Measurements from ENCODE around the gene FBH1.
"Not testable (repeated sequence)": the region's sequence is repeated elsewhere in the genome, so short reads cannot be mapped to it uniquely, and the experiment has no call there.

DNA sequence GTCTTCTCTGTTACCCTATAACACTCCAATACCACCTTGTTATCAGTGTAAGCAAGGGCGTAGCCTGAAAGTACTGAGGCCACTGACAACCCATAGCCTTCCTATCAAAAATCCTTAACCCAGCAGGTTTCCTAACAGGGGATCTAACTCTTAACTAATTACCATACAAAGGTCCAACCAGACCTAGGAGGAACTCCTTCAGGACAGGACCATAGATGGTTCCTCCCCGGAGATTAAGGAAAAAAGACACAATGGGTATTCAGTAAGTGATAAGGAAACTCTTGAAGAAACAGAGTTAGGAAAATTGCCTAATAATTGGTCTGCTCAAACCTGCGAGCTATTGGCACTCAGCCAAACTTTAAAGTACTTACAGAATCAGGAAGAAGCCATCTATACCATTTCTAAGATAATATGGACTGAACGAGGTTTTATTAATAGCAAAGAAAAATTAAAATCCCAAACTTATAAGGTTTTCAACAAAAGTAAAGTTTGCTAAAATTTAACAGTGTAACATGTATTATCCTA lies 22.9 kb upstream of the FBH1 start:
- not testable (repeated sequence) for TF ChIP-seq MXI1 (IDR thresholded peaks at IDR 0.05; ENCODE audit: low read depth, low read length); JUN (IDR thresholded peaks at IDR 0.05; ENCODE audit: borderline replicate concordance, low read depth, low read length); JUN (CRISPR knock-in tag; IDR thresholded peaks at IDR 0.05; ENCODE audit: borderline replicate concordance); POLR3G (IDR thresholded peaks at IDR 0.05; ENCODE audit: extremely low read depth, insufficient read length, insufficient replicate concordance); EP300 (IDR thresholded peaks at IDR 0.05; ENCODE audit: low read length); JUND (IDR thresholded peaks at IDR 0.05; ENCODE audit: borderline replicate concordance, low read depth, low read length); JUND (tag; IDR thresholded peaks at IDR 0.05; ENCODE audit: borderline replicate concordance, low read depth, low read length); POLR2AphosphoS2 (IDR thresholded peaks at IDR 0.05; ENCODE audit: low read length); FOXM1 (IDR thresholded peaks at IDR 0.05; ENCODE audit: low read depth); FOXM1 (CRISPR knock-in tag; IDR thresholded peaks at IDR 0.05; ENCODE audit: low read depth)
- TF ChIP-seq, protein P1, sequence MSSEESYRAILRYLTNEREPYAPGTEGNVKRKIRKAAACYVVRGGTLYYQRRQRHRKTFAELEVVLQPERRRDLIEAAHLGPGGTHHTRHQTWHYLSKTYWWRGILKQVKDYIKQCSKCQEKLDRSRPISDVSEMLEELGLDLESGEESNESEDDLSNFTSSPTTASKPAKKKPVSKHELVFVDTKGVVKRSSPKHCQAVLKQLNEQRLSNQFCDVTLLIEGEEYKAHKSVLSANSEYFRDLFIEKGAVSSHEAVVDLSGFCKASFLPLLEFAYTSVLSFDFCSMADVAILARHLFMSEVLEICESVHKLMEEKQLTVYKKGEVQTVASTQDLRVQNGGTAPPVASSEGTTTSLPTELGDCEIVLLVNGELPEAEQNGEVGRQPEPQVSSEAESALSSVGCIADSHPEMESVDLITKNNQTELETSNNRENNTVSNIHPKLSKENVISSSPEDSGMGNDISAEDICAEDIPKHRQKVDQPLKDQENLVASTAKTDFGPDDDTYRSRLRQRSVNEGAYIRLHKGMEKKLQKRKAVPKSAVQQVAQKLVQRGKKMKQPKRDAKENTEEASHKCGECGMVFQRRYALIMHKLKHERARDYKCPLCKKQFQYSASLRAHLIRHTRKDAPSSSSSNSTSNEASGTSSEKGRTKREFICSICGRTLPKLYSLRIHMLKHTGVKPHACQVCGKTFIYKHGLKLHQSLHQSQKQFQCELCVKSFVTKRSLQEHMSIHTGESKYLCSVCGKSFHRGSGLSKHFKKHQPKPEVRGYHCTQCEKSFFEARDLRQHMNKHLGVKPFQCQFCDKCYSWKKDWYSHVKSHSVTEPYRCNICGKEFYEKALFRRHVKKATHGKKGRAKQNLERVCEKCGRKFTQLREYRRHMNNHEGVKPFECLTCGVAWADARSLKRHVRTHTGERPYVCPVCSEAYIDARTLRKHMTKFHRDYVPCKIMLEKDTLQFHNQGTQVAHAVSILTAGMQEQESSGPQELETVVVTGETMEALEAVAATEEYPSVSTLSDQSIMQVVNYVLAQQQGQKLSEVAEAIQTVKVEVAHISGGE (CRISPR knock-in tag; IDR thresholded peaks at IDR 0.05) = not testable (repeated sequence)
- TF ChIP-seq, protein P2, sequence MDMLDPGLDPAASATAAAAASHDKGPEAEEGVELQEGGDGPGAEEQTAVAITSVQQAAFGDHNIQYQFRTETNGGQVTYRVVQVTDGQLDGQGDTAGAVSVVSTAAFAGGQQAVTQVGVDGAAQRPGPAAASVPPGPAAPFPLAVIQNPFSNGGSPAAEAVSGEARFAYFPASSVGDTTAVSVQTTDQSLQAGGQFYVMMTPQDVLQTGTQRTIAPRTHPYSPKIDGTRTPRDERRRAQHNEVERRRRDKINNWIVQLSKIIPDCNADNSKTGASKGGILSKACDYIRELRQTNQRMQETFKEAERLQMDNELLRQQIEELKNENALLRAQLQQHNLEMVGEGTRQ (CRISPR knock-in tag; IDR thresholded peaks at IDR 0.05) = not testable (repeated sequence)
- TF ChIP-seq, protein P3, sequence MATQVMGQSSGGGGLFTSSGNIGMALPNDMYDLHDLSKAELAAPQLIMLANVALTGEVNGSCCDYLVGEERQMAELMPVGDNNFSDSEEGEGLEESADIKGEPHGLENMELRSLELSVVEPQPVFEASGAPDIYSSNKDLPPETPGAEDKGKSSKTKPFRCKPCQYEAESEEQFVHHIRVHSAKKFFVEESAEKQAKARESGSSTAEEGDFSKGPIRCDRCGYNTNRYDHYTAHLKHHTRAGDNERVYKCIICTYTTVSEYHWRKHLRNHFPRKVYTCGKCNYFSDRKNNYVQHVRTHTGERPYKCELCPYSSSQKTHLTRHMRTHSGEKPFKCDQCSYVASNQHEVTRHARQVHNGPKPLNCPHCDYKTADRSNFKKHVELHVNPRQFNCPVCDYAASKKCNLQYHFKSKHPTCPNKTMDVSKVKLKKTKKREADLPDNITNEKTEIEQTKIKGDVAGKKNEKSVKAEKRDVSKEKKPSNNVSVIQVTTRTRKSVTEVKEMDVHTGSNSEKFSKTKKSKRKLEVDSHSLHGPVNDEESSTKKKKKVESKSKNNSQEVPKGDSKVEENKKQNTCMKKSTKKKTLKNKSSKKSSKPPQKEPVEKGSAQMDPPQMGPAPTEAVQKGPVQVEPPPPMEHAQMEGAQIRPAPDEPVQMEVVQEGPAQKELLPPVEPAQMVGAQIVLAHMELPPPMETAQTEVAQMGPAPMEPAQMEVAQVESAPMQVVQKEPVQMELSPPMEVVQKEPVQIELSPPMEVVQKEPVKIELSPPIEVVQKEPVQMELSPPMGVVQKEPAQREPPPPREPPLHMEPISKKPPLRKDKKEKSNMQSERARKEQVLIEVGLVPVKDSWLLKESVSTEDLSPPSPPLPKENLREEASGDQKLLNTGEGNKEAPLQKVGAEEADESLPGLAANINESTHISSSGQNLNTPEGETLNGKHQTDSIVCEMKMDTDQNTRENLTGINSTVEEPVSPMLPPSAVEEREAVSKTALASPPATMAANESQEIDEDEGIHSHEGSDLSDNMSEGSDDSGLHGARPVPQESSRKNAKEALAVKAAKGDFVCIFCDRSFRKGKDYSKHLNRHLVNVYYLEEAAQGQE (IDR thresholded peaks at IDR 0.05; ENCODE audit: borderline replicate concordance) = not testable (repeated sequence)
- TF ChIP-seq, protein P3 (CRISPR knock-in tag; IDR thresholded peaks at IDR 0.05; ENCODE audit: low read depth) = not testable (repeated sequence)
- TF ChIP-seq, protein P4, sequence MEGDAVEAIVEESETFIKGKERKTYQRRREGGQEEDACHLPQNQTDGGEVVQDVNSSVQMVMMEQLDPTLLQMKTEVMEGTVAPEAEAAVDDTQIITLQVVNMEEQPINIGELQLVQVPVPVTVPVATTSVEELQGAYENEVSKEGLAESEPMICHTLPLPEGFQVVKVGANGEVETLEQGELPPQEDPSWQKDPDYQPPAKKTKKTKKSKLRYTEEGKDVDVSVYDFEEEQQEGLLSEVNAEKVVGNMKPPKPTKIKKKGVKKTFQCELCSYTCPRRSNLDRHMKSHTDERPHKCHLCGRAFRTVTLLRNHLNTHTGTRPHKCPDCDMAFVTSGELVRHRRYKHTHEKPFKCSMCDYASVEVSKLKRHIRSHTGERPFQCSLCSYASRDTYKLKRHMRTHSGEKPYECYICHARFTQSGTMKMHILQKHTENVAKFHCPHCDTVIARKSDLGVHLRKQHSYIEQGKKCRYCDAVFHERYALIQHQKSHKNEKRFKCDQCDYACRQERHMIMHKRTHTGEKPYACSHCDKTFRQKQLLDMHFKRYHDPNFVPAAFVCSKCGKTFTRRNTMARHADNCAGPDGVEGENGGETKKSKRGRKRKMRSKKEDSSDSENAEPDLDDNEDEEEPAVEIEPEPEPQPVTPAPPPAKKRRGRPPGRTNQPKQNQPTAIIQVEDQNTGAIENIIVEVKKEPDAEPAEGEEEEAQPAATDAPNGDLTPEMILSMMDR (IDR thresholded peaks at IDR 0.05 in 2 of 3, conservative IDR thresholded peaks at IDR 0.05 in 1 of 3; ENCODE audit: insufficient read depth in 2 of 3, low read depth in 1 of 3, low read length in 3 of 3) = not testable (repeated sequence)

All from K562 (cell line).